HL-60 (cell line): ENCODE data around the gene SYP.

ENCODE experiments used
- GABPA ChIP-seq: IDR thresholded peaks from 2 replicates; pipeline ENCODE4 v1.6.1; 2012; ENCODE audit warnings: low read depth
- POLR2AphosphoS5 ChIP-seq: IDR thresholded peaks from 2 replicates; pipeline ENCODE4 v1.6.1; 2012; ENCODE audit warnings: low read depth
- SPI1 ChIP-seq: IDR thresholded peaks from 2 replicates; pipeline ENCODE4 v1.6.1; 2012; ENCODE audit warnings: low read depth, mild to moderate bottlenecking, borderline replicate concordance
- TF ChIP-seq, protein P1 (sequence below): IDR thresholded peaks from one replicate; pipeline ENCODE4 v1.5.1; 2011; ENCODE audit warnings: low read length, control low read depth, inconsistent platforms; ENCODE audit not compliant: insufficient read depth
- TF ChIP-seq, protein P2 (sequence below): IDR thresholded peaks from 2 replicates; pipeline ENCODE4 v1.6.1; 2012; ENCODE audit warnings: low read depth; ENCODE audit not compliant: insufficient replicate concordance

DNA sequence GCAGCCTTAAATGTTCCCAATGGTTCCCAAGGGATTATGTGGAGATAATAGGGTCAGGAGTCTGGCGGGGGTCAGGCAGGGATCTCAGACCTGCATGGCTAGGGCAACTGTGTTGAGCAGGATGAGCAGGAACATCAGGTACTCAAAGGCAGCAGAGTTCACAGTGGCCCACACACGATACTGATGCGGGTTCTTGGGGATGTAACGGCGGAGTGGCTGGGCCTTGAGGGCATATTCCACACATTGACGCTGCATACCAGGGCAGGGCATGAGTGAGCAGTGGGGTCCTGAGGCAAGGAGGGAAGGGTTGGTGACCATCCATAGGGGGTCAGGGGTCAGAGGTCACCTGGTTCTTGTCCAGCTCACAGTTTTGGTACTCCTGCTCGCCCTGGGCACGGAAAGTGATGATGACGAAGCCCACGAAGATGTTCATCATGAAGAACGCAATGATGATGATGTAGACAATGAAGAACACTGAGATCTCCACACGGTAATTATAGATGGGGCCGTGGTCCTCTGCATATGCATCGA is 15.1 kb upstream of the SYP start:
- TF ChIP-seq SPI1: no peak
- TF ChIP-seq, protein P1, sequence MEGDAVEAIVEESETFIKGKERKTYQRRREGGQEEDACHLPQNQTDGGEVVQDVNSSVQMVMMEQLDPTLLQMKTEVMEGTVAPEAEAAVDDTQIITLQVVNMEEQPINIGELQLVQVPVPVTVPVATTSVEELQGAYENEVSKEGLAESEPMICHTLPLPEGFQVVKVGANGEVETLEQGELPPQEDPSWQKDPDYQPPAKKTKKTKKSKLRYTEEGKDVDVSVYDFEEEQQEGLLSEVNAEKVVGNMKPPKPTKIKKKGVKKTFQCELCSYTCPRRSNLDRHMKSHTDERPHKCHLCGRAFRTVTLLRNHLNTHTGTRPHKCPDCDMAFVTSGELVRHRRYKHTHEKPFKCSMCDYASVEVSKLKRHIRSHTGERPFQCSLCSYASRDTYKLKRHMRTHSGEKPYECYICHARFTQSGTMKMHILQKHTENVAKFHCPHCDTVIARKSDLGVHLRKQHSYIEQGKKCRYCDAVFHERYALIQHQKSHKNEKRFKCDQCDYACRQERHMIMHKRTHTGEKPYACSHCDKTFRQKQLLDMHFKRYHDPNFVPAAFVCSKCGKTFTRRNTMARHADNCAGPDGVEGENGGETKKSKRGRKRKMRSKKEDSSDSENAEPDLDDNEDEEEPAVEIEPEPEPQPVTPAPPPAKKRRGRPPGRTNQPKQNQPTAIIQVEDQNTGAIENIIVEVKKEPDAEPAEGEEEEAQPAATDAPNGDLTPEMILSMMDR: no peak
- no peak for TF ChIP-seq POLR2AphosphoS5
- TF ChIP-seq GABPA: no peak
- TF ChIP-seq, protein P2, sequence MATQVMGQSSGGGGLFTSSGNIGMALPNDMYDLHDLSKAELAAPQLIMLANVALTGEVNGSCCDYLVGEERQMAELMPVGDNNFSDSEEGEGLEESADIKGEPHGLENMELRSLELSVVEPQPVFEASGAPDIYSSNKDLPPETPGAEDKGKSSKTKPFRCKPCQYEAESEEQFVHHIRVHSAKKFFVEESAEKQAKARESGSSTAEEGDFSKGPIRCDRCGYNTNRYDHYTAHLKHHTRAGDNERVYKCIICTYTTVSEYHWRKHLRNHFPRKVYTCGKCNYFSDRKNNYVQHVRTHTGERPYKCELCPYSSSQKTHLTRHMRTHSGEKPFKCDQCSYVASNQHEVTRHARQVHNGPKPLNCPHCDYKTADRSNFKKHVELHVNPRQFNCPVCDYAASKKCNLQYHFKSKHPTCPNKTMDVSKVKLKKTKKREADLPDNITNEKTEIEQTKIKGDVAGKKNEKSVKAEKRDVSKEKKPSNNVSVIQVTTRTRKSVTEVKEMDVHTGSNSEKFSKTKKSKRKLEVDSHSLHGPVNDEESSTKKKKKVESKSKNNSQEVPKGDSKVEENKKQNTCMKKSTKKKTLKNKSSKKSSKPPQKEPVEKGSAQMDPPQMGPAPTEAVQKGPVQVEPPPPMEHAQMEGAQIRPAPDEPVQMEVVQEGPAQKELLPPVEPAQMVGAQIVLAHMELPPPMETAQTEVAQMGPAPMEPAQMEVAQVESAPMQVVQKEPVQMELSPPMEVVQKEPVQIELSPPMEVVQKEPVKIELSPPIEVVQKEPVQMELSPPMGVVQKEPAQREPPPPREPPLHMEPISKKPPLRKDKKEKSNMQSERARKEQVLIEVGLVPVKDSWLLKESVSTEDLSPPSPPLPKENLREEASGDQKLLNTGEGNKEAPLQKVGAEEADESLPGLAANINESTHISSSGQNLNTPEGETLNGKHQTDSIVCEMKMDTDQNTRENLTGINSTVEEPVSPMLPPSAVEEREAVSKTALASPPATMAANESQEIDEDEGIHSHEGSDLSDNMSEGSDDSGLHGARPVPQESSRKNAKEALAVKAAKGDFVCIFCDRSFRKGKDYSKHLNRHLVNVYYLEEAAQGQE: no peak
